ENCODE results near the gene DOP1A.

The DOP1A gene

GRCh38 chr6:83215131-83216047, 147.9 kb downstream of the DOP1A start:
- peak; percentile 76 for DNase-seq

GRCh38 chr6:83216806-83217205, 149.3 kb downstream of the DOP1A start:
- DNase-seq, result no peak

Measured in right hindlimb (tissue), 1 donor.